GM12872 (cell line): Measurements from ENCODE around the gene SS18L1.

Source experiments
- CTCF ChIP-seq: IDR thresholded peaks from 3 replicates; pipeline ENCODE4 v1.5.1; 2011; ENCODE audit warnings: low read depth, mild to moderate bottlenecking, low read length, moderate library complexity; ENCODE audit not compliant: insufficient read depth

Gene SS18L1

DNA sequence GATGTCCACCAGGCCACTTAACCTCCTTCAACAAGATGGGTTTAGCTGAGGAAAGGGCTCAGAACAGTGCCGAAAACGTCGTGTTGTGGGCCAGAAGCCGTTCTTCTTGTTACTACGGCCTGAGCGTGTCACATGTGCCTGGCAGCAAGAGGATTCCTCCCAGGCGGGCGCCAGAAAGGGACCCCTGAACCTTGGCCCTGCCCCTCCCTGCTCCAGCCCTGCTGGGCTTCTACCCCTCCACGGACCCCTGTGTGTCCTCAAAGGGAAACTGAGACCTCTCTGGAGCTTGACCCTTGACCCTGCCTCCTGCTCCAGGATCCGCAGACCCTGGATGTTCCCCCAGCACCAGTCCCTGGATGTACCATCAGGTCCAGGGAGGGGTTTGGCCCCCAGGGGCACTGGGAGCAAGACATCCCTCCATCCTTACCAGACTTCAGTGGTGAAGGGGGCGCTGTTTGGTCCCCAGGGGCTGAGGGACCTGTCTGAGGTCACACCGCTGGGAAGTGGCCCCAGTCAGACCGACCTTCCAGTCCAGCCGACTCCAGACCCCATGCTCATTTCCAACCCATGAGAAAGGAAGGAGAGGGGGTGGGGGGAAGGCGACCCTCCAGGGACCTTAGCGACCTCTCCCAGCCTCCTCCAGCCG lies 66.4 kb downstream of the SS18L1 start:
- no peak for TF ChIP-seq CTCF

- no peak for TF ChIP-seq CTCF
Measured at GRCh38 chr20:62210496-62210855, 66.9 kb downstream of the SS18L1 start.

DNA sequence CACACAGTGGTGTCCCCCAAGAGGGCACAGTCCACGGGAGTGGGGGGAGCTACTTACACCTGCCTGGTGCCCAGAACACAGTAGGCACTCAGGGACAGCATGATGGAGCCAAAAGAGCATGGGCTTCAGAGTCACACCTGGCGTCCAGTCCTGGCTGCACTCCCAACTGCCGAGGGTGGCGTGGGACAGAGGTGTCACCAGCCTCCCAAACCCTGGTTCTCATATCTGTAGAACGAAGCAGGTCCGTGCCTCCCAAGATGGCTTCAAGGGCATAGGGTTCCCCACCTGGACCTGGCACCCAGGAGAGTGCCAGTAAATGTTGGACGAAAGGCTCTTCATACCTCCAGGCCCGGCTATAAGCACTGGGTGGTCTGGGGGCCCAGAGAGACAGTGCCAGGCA lies 67.6 kb downstream of the SS18L1 start:
- TF ChIP-seq CTCF = no peak

- no peak for TF ChIP-seq CTCF
Measured at GRCh38 chr20:62211769-62212288, 68.3 kb downstream of the SS18L1 start.

GRCh38 chr20:62212299-62212698 lies 68.7 kb downstream of the SS18L1 start:
- no peak for TF ChIP-seq CTCF

DNA sequence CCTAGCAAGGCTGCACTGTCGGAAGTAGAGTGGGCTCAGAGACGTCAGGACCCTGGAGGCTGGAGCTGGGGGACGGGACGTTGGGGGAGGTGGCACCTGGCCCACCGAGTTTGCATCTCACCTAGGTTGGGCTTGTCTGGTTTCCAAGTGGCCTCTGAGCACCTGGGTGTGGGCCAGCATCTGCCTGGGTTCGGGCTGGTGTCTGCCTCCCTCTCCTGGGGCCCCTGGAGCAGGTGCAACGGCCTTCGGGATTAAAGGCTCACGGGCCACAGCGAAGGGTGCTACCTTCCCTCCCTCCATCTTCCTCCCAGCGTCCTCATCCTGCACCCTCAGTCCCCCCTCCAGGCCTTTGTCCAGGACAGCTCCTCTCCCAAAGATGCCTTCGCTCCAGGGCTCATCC lies 70.5 kb downstream of the SS18L1 start:
- TF ChIP-seq CTCF = no peak

DNA sequence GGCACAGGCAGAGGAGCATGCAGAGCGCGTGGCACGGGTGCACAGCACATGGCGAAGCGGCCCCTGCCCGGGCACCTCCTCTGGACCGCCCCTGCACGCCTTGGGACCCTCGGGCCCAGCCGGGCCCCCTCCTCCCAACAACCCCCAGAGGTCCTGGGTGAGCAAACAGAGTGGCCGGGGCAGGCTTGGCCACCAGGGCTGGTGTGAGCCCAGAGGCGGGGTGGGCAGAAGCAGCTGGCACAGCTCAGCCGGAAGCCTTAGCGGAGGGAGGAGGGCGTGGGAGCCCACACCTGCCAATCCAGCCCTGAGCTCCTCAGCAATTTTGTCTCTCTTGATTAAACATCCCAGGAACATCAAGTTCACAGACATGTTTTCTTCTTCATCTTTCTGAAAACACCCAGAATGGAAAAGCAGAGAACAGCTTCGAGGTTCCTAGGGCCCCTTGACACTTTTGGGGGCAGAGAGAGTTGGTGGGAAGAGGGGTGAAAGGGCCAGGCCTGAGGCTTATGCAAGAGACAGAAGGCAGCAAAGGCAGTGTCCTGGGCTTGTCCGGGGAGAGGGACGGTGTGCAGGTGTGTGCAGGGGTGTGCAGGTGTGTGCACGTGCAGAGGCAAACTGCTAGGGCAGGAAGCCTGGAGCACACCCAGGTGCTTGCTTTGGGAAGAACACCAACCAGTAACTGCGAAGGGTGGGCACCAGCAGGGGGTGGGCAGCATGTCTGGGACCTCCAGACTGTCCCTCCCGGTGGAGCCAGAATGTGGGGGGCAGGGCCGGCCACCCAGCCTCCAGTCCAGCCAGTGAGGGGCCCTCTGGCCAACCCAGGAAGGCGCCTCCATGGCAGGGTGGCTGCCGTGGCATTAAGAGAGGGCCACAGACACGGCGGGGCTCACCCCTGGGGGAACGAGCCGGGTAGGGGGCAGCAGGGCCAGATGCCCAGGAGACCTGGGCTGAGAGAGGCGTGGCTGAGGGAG lies 71.7 kb downstream of the SS18L1 start:
- TF ChIP-seq CTCF = no peak
